GM20000 (cell line): ENCODE results near the gene ADGRB2.
A peak's percentile ranks its signal among the peaks of the same experiment; 100 is the strongest.

Experiments used
- DNase-seq: peaks from one replicate; pipeline ENCODE4 v3.0.0; 2012; ENCODE audit warnings: low spot score
- CTCF ChIP-seq: IDR thresholded peaks from 2 replicates; pipeline ENCODE4 v1.5.1; 2012; ENCODE audit warnings: mild to moderate bottlenecking, control low read depth; ENCODE audit errors: extremely low read depth, missing control alignments

Gene ADGRB2

DNA sequence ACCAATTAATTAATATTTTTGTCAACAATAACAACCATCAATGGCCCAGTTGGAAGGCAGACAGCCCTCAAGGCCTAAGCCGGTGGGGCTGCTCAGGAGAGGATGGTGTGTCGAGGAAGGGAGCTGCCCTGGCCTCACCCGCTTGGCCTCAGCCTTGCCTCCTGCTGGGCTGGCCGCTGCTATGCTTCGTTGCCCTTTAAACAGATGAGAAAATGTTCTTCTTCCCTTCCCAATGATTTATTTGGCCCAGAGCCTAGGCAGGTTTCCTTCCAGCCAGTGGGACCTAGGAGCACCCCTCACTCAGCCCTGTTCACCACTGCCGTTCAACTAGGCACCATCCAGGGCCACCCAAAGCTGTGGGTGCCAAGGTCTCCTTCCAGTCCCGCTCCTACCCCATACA lies 3.1 kb upstream of the ADGRB2 start:
- no peak for DNase-seq
- no peak for TF ChIP-seq CTCF

DNA sequence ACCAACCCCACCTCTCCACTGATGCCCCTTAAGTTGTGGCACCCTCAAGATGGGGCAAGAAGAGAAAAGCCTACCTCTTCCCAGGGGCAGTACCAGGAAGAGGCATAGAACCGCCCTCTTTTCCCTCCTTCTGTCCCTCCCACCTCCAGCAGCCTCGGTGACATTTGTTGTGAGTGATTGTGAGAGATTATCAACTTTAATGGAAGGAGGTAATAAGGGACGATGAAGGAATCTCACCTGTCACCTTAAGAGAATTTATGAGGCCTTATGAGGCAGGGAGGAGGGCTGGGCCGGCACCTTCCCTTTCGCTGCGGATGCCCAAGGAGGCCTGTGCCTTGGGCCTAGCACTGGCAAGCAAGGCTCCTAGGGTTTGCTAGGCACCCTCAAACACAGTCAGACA lies 1.4 kb upstream of the ADGRB2 start:
- no peak for DNase-seq
- TF ChIP-seq CTCF: no peak

- peak; percentile 52 for DNase-seq
- no peak for TF ChIP-seq CTCF
Measured at GRCh38 chr1:31765041-31765467, 914 bp upstream of the ADGRB2 start.

DNA sequence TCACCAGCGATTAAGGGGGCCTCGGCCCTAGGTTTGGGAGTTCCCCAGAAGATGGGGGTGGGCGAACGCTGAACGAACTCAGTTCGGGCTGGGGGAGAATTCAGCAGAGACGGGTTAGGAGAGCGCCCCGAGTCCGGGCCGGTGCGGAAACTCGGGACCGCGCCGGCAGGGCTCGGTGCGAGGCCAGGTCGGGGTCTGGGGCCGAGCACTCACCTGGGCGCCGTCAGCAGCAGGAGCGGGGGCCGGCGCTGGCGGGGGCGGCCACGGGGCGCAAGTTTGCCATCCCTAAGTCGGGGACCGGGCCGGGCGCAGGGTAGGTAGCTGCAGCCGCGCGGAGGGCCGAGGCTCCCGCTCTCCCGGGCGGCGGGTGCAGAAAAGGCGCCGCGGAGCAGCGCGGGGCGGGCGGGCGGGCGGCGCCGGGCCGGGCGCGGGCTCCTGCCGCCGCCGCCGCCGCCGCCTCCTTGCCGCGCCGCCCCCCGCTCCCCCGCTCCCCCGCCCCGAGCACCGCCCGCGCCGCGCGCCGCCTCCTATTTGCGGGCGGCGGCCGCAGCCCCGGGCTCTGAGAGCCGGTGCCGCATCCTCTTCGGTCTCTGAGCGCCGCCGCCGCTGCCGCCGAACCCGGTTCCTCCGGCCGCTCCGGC lies 349 bp downstream of the ADGRB2 start:
- DNase-seq: peak; percentile 59
- no peak for TF ChIP-seq CTCF

DNA sequence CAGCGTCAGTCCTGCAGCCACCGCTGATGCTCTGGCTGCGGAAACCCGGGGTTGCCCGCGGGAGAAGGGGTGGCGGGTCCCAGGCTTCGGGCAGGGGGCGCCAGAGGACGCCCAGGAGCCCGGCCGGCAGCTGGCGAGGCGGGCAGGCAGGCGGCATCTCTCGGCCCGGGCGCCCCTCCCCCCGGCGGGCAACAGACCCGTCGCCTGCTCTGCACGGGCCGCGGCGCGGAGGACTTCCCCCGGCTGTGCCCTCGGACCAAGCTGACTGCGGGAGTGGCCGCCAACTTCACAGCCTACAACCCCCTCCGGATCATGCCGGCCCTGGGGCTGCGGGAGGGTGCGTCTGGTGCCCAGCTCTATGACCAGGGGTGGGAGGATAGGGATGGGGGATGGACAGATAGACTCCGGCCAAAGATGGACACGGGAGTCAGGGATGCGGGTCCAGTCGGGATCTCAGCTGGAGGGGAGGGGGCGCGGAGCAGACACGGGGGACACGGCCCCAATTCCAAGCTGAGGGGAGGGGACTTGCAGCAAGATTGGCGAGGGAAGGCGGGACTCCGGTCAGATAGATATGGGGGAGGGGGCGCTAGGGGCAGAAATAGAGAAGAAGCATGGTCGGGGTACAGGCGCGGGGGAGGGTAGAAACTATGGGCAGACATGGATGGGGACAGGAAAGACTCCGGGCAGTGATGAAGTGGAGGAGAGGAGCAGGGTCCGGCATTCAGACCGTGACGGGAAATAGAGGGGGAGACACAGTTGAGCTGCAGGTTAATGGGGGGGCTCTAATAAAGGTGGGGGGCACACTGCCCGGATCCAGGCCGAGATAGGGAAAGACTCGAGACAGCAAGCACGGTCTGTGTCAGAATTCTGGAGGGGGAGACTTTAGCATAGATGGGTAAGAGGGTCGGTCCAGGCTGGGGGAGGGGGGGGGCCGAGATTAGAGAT lies 1.1 kb downstream of the ADGRB2 start:
- no peak for TF ChIP-seq CTCF
- DNase-seq: peak; percentile 83

DNA sequence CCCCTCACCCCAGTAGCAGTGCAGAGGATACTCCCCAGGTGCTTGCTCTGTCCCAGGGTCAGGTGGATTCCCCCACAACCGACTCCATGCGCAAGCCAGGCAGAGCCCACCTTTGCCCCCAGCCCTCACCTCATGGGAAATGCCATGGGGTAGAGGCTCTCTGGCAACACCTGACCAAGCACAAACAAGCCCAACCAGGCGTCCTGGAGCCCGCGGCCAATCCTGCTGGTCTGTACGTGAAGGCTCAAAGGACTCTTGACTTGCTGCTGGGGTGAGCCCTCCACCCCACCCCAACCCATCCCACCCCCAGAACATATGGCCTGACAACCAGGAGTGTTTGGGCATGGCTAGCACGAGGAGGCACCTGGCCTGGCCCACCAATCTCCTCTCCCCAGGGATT lies 1.8 kb downstream of the ADGRB2 start:
- TF ChIP-seq CTCF: no peak
- no peak for DNase-seq

DNA sequence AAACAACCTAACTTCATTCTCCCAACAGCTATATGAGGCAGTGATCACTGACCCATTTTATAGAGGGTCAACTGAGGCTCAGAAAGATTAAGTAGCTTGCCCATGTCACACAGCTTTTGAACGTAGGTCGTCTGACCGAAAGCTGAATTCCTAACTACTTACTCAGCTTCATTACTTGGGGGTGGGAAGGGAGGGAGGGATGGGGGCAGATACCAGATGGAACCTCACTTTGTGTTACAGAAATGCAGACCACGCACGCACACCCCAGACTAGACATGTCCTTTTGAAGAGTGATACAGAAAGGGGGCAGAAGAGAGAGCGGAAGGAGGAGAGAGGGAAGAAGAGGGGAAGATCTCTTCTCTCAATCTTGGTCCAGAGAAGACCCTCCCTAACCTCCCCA lies 2.3 kb downstream of the ADGRB2 start:
- no peak for DNase-seq
- TF ChIP-seq CTCF: no peak
